HG02938 (cell line): Measurements from ENCODE around the gene LIMS2.

ENCODE experiments used
- ATAC-seq: cut with Tn5 transposase; IDR thresholded peaks from one replicate; pipeline ENCODE4 v1.9.1; 2021; ENCODE audit warnings: mild to moderate bottlenecking, moderate library complexity; ENCODE audit not compliant: unreplicated experiment

LIMS2 gene

GRCh38 chr2:127659408-127660290 lies 15.7 kb downstream of the LIMS2 start:
- no peak for ATAC-seq

- ATAC-seq = no peak
Observed at GRCh38 chr2:127658641-127659407, 16.5 kb downstream of the LIMS2 start.

DNA sequence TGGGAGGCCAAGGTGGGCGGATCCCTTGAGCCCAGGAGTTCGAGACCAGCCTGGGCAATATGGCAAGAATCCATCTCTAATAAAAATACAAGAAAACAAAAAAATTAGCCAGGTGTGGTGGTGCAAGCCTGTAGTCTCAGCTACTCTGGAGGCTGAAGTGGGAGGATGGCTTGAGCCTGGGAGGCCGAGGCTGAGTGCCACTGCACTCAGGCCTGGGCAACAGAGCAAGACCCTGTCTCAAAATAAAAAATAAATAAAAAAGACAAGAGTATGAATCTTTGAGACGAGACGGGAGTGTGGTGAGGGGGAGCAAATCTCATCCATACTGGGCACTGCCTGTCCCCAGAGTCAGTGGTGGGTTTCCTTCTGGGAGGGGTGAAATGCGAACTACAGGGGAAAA lies 17.2 kb downstream of the LIMS2 start:
- no peak for ATAC-seq

GRCh38 chr2:127657232-127657595 lies 18.1 kb downstream of the LIMS2 start:
- ATAC-seq = no peak

- ATAC-seq = no peak
Observed at GRCh38 chr2:127656569-127657231, 18.6 kb downstream of the LIMS2 start.

GRCh38 chr2:127655209-127656073 lies 19.9 kb downstream of the LIMS2 start:
- ATAC-seq = no peak

- ATAC-seq = no peak
Observed at GRCh38 chr2:127654838-127655175, 20.5 kb downstream of the LIMS2 start.

DNA sequence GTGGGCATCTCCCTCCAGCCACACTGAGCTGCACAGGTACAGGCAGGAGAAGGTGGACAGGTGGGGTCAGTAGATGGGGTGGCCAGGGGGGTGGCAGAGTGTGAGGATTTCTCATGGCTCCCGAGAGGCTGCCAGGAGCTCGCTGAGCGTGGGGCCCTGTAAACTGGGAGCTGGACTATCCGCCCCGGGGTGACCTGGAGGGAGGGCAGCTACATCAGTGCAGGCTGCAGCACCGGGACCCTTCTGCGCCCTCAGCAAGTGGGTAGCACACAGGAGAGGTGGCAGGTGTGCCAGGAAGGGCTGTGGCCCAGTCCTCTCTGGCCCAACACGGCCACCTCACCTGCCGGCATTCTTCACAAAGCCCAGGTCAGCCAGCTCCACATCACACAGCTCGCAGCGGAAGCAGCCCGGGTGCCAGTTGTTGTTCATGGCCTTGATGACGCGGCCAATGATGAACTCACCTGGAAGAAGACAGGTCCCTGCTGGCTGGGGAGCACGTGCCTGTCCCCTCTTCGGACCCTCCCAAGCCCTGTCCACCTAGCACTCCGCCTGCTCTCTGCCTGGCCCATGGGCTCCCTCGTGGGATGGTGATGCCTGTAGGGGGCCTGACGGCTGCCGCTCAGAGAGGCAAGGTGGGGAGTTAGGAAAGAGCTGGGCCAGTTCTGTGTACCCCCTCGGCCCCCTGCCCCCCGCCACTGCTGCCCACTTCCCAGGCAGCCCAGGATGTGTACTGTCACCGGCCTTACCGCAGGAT lies 21.1 kb downstream of the LIMS2 start:
- ATAC-seq = no peak

DNA sequence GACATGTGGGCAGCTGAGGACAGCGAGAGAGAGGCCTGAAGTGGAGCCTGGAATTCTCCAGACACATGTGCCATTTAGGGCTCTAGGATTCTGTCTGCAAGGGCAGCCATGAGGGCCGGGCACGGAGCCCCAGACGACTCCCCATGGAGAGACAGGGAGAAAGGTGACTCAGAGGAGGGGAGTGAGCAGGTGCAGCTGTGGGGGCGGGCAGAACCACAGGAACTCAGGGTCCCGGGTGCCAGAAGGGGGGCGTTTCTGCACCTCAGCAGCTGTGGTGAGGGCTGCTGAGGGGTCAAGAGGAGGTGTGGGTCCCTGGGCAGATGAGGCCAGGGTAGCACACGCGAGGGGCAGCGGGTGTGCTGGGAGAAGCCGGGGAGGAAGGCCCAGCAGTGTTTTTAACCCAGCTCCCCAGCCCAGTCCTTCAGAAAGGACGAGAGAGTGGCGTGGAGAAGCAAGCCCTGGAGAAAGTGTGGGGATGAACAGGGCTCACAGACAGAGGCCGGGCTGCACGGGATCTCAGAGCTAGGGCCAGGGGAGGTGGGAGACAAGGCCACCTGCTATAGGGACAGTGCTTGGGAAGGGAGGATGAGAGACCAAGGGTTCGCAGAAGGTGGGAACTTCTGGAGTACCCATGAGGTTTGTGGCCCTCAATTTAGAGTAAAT lies 21.8 kb downstream of the LIMS2 start:
- ATAC-seq = no peak

DNA sequence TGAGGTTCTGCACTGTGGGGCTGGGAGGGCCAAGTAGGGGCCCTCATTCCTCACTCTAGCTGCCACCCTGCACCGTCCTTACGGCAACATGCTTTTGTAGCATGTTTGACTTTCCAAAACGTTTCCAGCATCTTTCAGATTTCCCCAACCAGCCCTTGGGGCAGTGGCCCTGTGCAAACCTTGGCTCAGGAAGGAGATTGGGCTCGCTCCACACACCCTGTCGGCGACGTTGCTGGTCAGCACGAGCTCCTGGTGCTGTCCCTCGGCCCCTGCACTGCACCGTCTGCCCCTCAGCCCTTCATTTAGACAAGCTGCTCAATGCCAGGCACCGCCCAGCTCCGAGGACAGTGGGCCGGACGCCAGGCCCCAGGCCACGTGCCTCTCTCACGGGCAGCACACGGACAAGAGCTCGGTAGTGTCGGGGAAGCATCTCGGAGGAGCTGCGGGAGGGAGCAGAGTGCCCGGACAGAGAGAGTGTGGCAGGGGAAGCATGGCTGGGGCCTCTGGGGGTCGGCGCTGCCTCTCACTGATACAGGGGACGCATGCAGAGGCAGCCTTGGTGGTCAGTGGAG lies 22.5 kb downstream of the LIMS2 start:
- ATAC-seq = no peak

- ATAC-seq = no peak
Observed at GRCh38 chr2:127651971-127652550, 23.3 kb downstream of the LIMS2 start.

DNA sequence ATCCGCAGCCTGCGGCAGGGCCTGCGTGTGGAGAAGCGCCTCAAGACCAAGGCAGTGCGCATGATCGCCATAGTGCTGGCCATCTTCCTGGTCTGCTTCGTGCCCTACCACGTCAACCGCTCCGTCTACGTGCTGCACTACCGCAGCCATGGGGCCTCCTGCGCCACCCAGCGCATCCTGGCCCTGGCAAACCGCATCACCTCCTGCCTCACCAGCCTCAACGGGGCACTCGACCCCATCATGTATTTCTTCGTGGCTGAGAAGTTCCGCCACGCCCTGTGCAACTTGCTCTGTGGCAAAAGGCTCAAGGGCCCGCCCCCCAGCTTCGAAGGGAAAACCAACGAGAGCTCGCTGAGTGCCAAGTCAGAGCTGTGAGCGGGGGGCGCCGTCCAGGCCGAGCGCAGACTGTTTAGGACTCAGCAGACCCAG lies 23.9 kb downstream of the LIMS2 start:
- no peak for ATAC-seq

GRCh38 chr2:127650785-127651380 lies 24.4 kb downstream of the LIMS2 start:
- ATAC-seq = no peak

DNA sequence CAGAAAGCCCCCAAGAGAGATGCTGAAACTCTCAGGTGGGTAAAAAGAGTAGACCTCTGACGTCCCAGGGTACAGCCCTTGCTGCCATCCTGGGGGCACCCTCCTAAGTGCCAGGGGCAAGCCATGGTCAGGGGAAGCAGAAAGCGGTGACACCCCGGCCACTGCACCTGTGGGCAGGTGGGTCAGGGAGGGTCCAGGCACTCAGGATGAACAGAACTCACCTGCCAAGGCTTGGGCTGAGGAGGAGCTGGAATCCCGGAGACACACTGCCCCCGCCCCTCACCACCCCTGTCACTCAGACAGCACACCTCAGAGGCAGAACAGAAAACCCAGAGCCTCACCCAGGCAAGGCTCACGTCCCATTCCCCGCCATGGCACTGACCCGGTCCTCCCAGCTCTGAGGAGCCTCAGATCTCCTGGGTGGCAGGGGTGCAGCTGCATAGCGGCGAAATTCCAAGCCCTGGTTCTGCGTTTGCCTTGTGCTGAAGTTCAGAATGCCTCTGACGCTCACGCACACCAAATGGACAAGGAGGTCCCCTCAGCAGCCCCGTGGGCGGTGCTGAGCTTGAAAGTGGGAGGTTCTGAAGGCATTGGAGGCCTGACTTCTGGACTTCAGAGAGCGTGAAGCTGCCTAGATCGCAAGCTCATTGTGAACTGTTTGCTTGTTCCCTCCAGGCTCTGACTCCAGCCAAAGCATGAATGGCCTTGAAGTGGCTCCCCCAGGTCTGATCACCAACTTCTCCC lies 25.1 kb downstream of the LIMS2 start:
- no peak for ATAC-seq

DNA sequence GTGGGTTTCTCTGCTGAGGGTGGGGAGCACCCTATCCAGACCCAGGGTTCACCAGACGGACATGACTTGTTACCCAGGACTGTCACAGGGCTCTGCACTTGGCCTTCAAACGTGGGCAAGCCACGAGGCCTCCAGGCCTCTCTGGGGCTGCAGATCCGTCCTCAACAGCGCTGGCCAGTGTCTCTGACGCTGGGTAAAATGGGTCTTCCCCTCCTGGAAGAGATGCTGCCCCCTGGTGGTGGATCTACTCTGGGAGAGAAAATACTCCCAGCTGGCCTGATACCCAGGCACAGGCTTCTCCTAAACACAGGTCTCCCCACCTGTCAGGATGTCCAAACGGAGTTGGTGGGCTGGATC lies 25.7 kb downstream of the LIMS2 start:
- peak; percentile 65 for ATAC-seq

- no peak for ATAC-seq
Observed at GRCh38 chr2:127649100-127649611, 26.2 kb downstream of the LIMS2 start.

DNA sequence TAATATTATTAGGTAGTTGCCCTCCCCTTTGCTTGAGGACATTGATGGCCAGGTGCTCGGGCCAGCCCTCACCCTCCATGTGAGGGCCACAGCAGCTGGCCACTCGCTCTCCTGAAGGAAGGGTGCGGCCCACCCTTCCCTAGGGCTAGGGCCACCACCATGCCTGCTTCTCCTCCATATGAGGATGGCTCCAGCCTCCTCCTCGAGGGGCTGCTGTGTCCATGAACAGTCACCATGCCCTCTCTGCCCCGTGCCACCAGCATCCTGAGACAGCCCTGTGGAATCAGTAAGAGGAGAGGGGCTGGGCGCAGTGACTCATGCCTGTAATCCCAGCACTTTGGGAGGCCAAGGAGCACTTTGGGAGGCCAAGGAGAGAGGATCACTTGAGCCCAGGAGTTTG lies 27.0 kb downstream of the LIMS2 start:
- no peak for ATAC-seq
